Measurements from ENCODE around the gene CYB5D1.

DNA sequence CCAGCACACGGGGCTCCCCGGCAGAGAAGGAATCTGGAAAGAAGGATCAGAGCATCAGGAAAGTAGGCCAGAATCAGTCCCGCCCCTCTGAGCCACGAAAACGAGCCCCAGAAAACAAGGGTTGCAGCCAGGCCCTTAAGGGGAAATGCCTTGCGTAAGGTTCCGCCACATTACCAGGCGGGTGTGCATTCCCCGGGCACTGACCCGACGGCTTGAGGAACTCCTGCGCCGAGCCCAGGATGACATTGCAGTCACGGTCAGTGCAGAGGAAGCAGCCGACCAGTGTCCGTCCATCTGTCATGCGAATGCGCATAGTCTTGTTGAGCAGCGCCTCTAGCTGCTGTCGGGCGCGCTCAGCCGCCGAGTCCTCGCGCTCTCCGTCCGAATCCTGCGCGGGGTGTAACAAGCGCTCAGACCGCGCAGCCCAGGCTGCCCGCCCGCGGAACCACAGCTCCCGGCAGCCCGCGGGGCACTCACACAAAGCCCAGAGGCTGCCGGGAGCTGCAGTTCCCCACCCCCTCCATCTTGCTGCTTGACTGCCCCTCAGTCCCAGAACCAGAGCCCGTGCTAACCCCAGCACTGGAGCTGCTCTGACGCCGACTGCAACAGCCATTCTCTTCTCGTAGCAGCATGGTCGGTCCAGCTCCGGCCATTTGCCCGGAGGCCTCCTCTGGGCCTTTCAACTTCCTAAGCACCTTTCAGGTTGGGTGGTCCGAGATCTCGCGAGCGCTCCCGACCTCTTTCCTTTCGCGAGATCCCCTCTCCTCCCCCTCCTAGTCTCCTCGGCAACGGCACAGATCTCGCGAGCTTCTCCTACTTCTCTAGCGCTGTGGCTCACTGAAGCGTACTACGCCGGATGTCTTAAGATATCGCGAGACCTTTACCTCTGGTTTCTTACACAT, 741 bp upstream of the CYB5D1 start, which contains the start of gene NAA38:
- TF ChIP-seq, protein P1, sequence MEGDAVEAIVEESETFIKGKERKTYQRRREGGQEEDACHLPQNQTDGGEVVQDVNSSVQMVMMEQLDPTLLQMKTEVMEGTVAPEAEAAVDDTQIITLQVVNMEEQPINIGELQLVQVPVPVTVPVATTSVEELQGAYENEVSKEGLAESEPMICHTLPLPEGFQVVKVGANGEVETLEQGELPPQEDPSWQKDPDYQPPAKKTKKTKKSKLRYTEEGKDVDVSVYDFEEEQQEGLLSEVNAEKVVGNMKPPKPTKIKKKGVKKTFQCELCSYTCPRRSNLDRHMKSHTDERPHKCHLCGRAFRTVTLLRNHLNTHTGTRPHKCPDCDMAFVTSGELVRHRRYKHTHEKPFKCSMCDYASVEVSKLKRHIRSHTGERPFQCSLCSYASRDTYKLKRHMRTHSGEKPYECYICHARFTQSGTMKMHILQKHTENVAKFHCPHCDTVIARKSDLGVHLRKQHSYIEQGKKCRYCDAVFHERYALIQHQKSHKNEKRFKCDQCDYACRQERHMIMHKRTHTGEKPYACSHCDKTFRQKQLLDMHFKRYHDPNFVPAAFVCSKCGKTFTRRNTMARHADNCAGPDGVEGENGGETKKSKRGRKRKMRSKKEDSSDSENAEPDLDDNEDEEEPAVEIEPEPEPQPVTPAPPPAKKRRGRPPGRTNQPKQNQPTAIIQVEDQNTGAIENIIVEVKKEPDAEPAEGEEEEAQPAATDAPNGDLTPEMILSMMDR (conservative IDR thresholded peaks at IDR 0.05; ENCODE audit: low read length): peak; percentile 68
- no peak for TF ChIP-seq EZH2phosphoT487 (IDR thresholded peaks at IDR 0.05; ENCODE audit: borderline replicate concordance, low read depth, low read length)

Measured in OCI-LY7 (cell line).